Colon (tissue), 2 donors: ENCODE data around the gene MSH4.
"Not testable (repeated sequence)": the region's sequence is repeated elsewhere in the genome, so short reads cannot be mapped to it uniquely, and the experiment has no call there.

Experiments used
- FAIRE-seq: peaks from 2 replicates; lab custom pipeline; 2012; peaks lifted over from hg19 to GRCh38; lab: Jason Lieb, UNC
- donor health status: control.
- donor health status: control.

The MSH4 gene

DNA sequence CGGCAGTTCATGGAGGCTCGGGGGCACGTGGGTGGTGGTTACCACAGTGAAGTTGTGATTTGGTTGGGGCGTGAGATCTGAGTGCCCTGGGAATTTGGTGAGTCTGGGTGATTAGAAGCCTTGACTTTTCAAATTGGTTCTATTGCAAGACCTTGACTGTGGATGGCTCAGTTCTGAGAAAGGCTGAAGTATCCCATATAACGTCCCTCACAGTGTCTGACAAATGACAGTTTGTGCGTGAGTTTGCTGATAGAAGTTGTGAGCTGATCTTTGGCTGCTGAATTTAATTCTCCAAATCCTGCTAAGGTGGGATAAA is 549 bp downstream of the MSH4 start:
- FAIRE-seq = no peak

DNA sequence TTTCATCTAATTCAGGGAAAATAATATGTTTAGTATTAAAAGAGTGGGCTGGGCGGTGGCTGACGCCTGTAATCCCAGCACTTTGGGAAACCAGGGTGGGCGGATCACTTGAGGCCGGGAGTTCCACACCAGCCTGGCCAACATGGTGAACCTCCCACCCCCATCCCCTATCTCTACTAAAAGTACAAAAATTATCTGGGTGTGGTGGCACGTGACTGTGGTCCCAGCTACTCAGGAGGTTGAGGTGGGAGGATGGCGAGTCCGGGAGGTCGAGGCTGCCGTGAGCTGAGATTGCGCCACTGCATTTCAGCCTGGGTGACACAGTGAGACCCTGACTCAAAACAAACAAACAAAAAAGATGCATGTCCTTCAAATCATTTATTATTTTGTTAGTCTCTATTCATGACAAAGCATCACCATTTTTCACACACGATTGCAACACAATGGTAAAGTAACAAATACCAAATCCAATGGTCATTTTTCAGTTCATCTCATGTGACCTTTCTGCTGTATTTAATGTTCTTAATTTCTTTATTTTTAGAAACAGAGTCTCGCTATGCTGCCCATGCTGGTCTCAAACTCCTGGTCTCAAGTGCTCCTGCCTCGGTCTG is 1.0 kb downstream of the MSH4 start:
- no peak for FAIRE-seq

DNA sequence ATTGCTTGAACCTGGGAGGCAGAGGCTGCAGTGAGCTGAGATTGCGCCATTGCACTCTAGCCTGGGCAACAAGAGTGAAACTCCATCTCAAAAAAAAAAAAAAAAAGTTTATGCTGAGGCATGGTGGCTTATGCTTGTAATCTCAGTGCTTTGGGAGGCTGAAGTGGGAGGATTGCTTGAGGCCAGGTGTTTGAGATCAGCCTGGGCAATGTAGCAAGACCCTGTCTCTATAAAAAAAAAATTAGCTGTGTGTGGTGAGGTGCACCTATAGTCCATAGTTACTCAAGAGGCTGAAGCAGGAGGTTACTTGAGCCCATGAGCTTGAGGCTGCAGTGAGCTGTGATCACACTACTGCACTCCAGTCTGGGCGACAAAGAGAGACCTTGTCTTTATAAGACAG is 4.8 kb downstream of the MSH4 start:
- not testable (repeated sequence) for FAIRE-seq

DNA sequence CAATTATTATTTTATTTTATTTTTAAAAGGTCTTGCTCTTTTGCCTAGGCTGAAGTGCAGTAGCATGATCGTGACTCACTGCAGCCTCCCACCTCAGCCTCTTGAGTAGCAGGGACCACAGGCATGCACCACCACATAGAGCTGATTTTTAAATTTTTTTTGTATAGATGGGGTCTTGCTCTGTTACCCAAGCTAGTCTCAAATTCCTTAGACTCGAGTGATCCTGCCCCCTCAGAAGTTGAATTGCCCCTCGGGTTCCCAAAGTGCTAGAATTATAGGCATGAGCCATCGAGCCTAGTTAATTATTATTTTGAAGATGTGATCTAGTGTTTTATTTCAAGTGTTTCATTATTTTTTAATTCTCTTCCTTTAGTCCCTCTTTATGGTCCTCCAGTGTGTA is 12.2 kb downstream of the MSH4 start:
- no peak for FAIRE-seq

DNA sequence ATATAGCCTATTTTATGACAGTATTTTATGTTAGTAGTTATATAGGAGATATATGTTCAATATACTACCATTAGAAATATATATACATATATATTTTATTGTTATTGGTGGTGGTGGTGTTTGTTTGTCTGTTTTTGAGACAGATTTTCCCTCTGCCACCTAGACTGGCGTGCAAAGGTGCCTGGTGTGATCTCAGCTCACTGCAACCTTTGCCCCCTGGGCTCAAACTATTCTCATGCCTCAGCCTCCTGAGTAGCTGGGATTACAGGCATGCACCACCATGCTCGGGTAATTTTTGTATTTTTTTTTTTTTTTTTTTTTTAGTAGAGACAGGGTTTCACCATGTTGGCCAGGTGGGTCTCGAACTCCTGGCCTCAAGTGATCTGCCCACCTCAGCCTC is 13.4 kb downstream of the MSH4 start:
- not testable (repeated sequence) for FAIRE-seq

DNA sequence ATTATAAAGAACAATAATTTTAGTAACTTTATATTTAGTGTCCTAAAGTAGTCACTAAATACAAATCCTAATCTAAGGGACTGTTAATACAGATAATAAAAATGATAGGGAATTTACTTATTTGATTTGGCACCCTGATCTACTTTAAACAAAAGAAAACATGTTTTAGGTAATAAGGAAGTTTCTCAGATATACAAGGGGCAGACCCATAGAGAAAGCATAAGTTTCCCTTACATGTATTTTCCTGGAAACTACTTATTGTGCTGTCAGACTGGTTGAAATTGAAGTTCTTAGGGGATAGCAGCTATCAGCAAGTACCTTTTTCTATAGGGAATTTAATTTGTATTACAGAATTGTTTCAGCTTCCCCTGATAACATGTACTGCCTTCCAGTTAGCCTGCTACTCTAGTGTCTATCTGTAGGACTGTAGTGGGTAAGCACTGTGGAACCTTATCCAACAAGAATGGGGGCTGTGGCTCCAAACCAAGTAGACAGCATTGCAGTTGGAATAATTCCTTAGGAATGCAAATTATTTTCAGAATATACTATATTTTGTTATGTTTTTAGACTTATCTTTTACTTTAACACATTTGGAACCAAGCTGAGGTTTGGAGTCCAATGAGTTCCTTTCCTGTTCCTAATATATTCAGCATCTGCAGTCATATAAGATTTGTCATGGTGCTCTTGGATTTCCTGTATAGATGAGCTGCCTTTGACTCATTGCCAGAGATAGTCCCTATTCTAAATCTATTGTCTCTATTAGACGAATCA is 14.7 kb downstream of the MSH4 start:
- FAIRE-seq = no peak

DNA sequence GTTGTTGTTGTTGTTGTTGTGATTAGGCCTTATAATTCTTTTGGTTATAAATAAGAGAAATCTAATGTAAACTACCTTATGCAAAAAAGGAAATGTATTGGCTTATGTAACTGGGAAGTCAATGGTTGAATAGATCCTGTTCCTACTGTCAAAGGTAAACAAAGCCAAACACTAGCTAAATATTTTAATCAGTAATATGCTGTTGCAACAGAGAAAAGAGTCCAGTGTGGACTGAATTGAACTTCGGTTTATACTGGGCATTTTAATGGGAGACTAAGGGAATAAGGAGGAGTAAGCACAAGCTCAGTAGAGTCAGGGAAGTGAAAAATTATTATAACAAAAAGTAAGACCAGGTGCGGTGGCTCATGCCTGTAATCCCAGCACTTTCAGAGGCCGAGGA is 15.4 kb downstream of the MSH4 start:
- no peak for FAIRE-seq

- not testable (repeated sequence) for FAIRE-seq
Observed at GRCh38 chr1:75823596-75823995, 26.9 kb downstream of the MSH4 start.

DNA sequence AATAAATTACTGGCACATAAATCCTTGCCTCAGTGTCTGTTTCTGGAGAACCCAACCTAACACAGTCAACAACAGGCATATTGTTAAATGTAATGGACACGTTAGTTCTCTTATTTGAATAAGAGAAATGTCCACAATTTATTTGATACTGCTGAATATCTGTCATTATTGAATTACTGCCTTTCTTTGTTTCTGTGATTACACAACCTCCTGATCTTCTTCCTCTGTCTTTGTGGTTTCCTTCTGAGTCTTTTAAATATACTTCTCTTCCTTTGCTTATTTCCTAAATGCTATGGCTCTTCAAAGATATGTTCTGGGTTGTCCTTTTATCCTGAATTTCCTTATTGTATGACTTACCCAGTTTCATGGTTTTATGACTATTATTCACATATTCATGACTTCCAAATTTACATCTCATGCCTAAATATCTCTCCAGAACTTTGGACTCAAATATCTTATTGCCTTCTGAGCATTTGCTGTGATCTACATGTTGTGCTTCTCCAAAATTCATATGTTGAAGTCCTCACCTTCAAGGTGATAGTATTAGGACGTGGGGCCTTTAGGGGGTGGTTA is 39.9 kb downstream of the MSH4 start:
- no peak for FAIRE-seq

DNA sequence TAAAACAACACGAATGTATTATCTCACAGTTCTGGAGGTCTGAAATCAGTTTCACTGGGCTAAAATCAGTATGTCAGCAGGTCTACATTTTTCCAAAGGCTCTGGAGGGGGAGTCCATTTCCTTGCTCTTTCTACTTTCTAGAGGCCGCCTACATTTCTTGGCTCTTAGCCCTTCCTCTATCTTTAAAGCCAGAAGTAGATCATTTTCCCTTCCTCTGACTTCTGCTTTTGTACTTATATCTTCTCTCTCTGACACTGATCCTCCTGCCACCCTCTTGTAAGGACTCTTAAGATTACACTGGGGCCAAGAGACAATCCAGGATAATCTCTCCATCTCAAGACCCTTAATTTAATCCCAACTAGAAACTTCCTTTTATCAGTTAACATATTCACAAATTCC is 41.4 kb downstream of the MSH4 start:
- FAIRE-seq = no peak

DNA sequence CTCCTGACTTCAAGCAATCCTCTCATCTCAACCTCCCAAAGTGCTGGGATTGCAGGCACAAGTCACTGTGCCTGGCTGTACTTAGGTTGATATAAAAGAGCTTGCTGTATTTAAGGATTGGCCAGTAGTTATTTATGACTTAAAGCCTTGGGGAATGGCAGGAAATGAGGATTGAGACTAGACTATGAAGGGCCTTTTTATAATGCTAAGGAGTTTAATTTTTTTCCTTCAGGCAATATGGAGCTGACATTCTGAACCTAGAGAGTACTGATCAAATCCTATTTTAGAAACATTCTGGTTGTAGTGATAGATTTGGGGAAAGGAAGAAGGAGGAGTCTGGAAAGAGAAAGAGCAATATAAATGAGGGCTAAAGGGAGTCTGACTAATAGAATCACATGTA is 44.7 kb downstream of the MSH4 start:
- no peak for FAIRE-seq

DNA sequence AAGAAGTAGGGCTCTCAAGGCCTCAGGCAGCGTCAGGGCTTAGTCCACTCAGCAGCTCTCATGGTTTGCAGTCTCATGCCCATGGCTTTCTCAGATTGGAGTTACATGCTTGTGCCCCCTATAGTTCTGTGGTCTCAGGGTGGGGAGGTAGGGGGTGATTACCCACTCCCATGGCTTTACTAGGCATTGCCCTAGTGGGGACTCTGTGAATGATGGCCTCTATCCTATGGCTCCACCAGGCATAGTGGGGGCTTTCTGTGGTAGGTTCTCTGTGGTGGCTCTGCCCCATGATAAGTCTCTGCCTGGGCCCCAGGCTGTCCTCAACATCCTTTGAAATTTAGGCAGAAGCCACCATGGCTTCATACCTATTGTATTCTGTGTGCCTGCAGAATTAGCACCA is 48.9 kb downstream of the MSH4 start:
- FAIRE-seq = no peak

GRCh38 chr1:75855010-75855409 is 58.3 kb downstream of the MSH4 start:
- no peak for FAIRE-seq

DNA sequence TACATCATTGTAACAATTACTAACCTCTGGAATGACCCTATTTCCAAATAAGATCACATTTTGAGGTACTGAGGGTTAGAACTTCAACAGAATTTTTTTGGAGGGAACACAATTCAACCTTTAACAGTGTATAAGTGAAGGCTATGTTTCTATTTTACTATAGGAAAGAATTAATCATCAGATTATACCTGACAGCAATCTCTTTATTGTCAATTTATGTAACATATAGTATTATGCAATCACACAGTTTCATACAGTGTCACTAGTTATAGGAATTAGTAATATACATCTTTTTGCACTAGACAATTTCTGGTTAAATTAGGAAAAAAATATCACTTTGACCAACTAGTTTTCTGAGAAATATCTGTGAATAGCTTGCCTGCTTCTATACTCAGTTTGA is 59.1 kb downstream of the MSH4 start:
- no peak for FAIRE-seq

- no peak for FAIRE-seq
Observed at GRCh38 chr1:75861831-75862230, 65.1 kb downstream of the MSH4 start.

DNA sequence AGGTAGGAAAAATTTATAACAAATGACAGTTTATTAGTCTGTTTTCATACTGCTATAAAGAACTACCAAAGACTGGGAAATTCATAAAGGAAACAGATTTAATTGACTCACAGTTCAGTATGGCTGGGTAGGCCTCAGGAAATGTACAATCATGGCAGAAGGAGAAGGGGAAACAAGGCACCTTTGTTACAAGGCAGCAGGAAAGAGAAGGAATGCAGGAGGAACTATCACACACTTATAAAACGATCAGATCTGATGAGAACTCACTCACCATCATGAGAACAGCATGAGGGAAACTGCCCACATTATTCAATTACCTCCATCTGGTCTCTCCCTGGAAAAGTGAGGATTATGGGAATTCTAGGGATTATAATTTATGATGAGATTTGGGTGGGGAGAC is 74.3 kb downstream of the MSH4 start:
- no peak for FAIRE-seq

- FAIRE-seq = no peak
Observed at GRCh38 chr1:75879985-75880384, 83.3 kb downstream of the MSH4 start.

GRCh38 chr1:75884437-75884836 is 87.8 kb downstream of the MSH4 start:
- no peak for FAIRE-seq

GRCh38 chr1:75901371-75901770 is 104.7 kb downstream of the MSH4 start:
- no peak for FAIRE-seq

DNA sequence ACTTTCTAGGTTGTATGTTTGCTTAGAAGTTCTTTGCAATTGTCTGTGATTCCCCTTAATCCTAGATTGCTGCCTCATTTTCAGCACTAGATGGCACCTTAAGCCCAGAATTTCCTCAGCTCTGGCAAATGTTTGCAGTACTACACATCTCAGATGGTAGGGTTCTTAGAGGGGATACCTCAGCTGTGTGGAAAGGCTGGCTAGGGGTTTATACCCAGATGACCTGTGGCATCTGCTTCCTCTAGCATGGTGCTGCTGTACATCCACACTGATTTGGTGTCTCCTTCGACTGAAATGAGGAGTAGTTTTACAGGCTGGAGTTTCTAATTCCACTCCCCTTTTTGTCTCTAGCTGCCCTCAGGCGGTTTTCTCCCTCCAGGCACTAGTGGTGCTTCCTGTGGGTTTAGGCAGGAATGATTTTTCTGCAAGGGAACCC is 112.1 kb downstream of the MSH4 start:
- no peak for FAIRE-seq

GRCh38 chr1:75916834-75917233 is 120.2 kb downstream of the MSH4 start:
- FAIRE-seq = no peak

- FAIRE-seq = no peak
Observed at GRCh38 chr1:75922698-75923097, 126.0 kb downstream of the MSH4 start.

DNA sequence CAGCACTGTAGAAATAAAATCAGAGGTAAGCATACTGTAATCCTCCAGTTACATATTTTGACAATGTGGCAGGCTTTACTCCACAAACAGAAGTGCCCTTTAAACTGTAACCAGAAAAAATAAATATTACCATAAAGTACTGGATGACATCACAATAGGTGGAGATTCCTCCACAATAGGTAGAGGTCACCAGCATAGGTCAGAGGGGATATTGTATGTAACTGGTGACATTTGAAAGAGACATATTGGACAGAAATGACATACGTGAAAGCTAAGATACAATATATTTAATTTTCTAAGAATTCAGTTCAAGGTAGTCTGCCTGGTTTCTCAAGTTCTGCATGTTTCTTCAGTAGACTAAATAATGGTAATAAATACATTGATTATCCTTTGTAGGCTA is 135.6 kb downstream of the MSH4 start, which contains the start of gene ASB17:
TSS of gene ASB17 (minus strand) at position 101 of the 400 bp plus-strand sequence. CDS start 113 bp downstream, outside the sequence.
- FAIRE-seq = no peak

DNA sequence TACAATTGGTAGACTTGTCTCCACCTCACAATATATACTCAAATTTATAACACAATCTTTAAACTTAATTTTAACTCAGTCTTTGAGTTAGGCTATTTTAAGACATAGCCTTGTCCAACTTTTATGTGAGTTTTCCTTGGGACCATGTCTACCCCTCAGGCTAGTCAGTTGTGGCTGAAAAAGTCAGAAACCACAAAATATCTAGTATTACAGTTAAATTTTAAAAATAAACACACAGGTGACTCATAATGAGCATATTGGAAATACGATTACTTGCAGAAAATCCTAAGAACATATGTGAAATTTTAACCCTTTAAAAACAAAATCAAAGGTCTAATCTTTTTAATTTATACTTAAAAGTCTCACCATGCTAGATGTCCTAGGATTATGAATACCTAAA is 140.4 kb downstream of the MSH4 start:
- FAIRE-seq = no peak
